GM21737 (cell line): ENCODE data around the gene CEP295NL.
"Not testable (repeated sequence)": the region's sequence is repeated elsewhere in the genome, so short reads cannot be mapped to it uniquely, and the experiment has no call there.

Experiments used
- ATAC-seq: cut with Tn5 transposase; IDR thresholded peaks from one replicate; pipeline ENCODE4 v1.9.1; 2021; ENCODE audit warnings: mild to moderate bottlenecking, moderate library complexity; ENCODE audit not compliant: unreplicated experiment

The CEP295NL gene

GRCh38 chr17:78933025-78933958, 30.3 kb upstream of the CEP295NL start:
- no peak for ATAC-seq

DNA sequence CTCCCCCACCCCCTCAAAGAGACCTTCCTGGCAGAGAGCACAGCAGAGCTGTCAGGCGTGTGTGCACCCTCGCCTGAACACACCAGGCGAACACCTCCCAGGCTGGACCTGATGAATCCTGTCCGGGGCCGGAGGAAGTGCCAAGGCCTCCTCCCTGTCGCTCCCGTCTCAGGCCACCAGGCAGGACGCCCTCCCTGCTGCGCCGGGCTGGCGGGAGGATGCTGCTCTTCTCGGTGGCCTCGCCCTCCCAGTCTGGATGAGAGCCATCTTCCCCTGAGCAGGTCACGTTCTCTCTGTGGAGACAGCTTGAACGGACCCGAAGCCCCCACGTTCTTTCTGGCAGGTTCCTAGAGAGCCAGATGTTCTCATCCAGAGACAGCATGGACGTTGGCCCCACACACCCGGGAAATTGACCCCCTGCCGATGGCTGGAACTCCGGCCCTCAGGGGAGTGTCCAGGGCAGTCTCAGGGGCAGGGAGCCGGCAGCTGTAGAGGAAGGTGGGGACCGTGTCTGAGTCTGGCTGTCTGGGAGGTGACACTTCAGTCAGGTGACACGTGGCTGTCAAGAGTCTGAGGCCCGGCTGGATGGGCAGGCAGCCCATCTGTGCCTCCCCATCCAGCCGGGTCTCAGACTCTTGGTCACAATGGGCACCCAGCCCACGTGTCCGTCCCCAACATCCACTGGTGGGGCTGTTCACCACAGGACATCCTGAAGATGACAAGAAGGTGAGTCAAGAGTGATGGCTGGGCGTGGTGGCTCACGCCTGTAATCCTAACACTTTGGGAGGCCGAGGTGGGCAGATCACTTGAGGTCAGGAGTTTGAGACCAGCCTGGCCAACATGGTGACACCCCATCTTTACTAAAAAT, 27.1 kb upstream of the CEP295NL start:
- no peak for ATAC-seq

- no peak for ATAC-seq
Observed at GRCh38 chr17:78925662-78926555, 22.9 kb upstream of the CEP295NL start.

DNA sequence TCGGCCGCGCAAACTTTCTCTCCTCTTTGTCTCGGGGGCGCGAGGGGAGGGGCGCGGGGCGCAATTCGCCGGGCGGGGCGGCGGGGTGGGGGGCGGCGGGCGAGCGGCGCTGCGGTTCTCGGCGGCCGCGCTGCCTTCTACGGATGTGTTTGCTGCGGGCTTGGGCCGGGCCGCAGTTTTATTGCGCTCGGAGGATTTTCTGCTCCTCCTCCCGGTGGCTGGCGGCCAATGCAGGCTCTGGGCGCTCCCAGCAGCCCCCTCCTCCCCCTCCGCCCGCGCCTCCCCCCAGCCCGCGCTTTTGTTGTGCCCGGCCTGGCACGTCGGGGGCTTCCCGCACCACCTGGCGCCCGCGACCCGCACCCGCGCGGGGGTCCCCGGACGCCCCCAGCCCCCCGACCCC, 22.2 kb upstream of the CEP295NL start, which contains the start of gene TIMP2:
TIMP2 (minus strand) TSS at position 154 of the 400 bp plus-strand sequence. CDS start 299 bp downstream, outside the sequence.
- no peak for ATAC-seq

DNA sequence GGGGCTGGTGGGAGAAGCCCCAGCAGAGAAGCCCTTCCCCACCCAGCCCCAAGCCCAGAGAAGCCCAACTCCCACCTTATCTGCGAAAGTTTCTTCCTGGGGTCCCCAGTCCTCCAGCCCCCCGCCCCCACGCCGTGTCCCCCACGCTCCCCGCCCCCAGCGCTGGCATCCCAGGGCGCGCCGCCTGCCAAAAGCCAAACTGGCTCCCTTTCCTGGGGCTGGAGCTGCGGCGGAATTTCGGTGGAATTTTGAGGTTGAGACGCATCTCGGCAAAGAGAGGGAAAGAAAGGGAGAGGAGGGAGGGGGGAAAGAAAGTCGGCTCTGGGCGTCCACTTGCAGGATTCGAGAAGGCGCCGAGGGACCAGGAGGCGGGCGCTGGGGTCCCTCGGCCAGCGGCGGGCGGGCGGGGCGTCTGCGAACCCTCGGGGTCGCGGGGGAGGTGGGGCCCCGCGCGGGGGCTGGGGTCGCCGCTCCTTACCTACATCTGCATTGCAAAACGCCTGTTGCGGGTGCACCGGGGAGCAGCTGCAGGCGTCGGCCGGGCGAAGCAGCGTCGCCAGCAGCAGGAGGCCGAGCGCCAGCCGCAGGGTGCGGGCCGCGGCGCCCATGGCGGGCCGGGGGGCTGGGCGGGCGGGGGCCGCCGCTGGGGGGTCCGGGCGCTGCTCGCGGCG, 21.6 kb upstream of the CEP295NL start:
- ATAC-seq = no peak

- ATAC-seq = no peak
Observed at GRCh38 chr17:78923660-78924453, 20.9 kb upstream of the CEP295NL start.

GRCh38 chr17:78922816-78923498, 20.0 kb upstream of the CEP295NL start:
- ATAC-seq = no peak

DNA sequence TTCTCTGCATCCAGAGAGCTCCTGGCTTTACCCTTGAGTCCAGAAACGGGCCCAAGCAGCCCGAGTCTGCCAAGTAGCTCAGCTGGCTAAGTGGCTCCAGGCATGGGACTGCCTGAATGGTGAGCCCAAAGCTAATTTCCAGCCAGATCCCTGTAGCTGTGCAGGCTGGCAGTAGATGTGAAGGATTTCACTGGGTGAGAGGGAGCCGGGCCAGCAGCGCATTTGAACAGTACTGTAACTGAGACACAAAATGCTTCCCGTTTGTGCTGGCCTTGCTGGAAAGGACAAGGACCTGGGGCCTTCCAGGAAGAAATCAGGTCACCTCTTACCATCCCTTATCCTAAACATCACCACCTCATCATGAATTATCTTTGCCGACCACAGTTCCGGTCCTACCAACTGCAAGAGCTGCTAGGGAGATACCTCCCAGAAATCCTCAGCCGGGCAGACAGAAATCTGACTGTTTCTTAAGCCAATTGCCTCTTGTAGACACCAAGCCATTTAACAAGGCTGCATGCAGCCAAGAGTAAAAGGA, 18.5 kb upstream of the CEP295NL start:
- ATAC-seq = no peak

DNA sequence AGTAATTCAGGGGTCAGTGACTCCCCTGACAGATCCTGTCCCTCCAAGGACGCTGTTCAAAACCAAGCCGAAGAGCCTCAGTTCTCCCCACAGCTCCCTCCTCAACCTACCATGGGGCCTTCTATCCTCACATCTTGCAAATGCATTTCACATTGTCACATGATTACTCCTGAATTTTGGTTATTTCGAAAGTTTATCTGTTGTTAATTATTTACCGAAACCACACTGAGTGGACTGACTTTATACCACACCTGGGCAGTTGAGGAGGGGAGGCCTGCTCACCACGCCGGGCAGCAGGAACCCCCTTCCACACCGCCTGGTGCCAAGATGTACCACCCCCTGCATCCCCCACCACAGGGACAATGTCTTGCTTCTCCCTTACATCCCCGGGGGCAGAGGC, 17.5 kb upstream of the CEP295NL start:
- no peak for ATAC-seq

GRCh38 chr17:78919861-78920450, 17.0 kb upstream of the CEP295NL start:
- no peak for ATAC-seq

- no peak for ATAC-seq
Observed at GRCh38 chr17:78918979-78919378, 16.0 kb upstream of the CEP295NL start.

DNA sequence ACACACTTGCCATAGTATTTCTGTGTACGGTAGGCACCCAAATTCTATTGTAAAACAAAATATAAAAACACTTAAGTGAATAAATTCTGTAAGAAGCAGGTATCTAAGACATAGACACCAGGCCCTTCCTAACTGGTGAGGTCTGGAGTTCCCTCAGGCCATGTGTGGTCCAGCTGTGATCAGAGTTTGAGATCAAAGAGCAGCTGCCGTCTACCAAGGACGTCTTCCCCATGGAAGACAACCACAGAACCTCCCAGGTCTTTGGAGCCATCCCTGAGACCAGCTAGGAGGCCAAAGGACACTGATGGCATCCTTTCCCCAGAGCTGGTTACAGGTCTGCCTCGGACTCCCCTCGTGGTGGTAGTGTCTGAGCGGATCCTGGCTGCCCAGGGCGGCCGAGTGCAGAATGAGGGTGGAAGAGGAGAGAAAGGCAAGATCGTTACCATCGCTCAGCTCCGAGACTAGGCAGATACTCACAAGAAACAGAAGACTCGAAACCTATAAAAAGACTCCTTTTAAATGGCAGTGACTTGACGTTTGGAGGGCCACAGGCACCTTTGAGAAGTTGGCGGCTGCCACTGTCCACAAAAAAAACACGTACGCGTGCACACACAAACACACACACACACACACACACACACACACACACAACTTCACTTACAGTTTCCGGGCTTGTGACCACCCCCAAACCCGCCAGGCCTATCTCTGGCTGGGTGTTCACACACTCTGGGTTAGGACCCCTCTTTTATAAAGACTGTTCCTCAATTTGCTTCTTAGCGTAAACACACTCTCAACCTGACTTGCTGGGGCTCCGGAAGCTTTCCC, 14.7 kb upstream of the CEP295NL start:
- ATAC-seq = no peak

DNA sequence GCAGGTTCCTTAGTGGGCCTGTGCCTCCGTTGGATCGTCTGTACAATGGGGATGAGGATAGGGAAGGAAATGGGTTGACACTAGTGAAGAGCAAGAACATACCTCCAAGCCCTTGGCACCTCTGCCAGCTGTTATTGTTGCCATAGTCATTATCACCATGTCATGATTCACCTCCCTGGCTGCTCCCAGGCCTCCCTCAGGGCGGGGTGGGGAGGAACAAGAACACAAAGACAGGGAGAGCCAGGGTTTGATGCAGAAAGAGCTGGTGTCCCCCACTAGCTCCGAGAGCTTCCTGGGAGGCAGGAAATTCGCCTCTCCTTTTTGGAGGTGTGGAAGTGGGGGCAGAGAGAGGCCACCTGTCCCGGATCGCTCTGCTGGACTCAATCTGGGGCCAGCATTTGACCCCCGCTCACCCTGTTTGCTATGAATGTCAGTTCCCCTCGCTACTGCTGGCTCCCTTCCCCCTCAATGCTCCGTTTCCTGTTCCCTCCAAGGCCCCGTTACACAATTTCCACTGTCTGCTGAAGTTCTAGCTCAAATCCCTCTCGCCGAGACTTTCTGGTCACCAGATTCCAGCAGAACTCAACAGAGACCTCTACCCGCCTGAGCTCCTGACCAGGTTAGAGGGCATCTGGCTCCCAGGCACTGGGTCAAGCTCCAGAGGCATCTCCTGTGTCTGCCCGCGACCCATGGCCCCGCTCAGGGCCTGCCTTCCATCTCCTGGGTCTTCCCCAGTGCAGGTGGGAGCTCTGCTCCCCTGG, 13.1 kb upstream of the CEP295NL start:
- no peak for ATAC-seq

DNA sequence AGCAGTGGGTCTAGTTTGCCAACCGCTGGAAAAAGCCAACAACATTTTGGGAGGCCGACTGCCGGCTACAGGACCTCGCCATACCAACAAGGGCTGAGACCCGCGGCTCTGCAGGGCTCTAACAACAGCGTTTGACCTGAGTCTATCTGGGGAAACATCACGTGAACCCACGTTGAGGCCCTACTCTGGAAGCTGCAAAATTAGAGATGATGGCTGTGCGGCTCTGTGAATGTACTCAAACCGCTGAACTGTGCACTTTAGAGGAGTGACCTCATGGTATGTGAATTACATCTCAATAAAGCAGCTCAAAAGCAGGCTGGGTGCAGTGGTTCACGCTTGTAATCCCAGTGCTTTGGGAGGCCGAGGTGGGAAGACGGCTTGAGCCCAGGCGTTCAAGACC, 10.1 kb upstream of the CEP295NL start:
- ATAC-seq = no peak

GRCh38 chr17:78912082-78912481, 9.1 kb upstream of the CEP295NL start:
- no peak for ATAC-seq

GRCh38 chr17:78911543-78911942, 8.5 kb upstream of the CEP295NL start:
- ATAC-seq = not testable (repeated sequence)
